HG03342 (cell line): ENCODE data around the gene MAMLD1.
"Not testable (repeated sequence)": the region's sequence is repeated elsewhere in the genome, so short reads cannot be mapped to it uniquely, and the experiment has no call there.

Source experiments
- ATAC-seq: cut with Tn5 transposase; IDR thresholded peaks from one replicate; pipeline ENCODE4 v1.9.1; 2021; ENCODE audit warnings: mild to moderate bottlenecking, moderate library complexity; ENCODE audit not compliant: unreplicated experiment

The MAMLD1 gene, protein sequence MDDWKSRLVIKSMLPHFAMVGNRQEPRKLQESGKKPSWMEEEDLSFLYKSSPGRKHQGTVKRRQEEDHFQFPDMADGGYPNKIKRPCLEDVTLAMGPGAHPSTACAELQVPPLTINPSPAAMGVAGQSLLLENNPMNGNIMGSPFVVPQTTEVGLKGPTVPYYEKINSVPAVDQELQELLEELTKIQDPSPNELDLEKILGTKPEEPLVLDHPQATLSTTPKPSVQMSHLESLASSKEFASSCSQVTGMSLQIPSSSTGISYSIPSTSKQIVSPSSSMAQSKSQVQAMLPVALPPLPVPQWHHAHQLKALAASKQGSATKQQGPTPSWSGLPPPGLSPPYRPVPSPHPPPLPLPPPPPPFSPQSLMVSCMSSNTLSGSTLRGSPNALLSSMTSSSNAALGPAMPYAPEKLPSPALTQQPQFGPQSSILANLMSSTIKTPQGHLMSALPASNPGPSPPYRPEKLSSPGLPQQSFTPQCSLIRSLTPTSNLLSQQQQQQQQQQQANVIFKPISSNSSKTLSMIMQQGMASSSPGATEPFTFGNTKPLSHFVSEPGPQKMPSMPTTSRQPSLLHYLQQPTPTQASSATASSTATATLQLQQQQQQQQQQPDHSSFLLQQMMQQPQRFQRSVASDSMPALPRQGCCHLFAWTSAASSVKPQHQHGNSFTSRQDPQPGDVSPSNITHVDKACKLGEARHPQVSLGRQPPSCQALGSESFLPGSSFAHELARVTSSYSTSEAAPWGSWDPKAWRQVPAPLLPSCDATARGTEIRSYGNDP

GRCh38 chrX:150362599-150363481 lies at the start of gene MAMLD1:
TSS of gene MAMLD1 (plus strand) at chrX:150363317. CDS start at chrX:150445517, 82,200 bp downstream.
- ATAC-seq, result no peak

DNA sequence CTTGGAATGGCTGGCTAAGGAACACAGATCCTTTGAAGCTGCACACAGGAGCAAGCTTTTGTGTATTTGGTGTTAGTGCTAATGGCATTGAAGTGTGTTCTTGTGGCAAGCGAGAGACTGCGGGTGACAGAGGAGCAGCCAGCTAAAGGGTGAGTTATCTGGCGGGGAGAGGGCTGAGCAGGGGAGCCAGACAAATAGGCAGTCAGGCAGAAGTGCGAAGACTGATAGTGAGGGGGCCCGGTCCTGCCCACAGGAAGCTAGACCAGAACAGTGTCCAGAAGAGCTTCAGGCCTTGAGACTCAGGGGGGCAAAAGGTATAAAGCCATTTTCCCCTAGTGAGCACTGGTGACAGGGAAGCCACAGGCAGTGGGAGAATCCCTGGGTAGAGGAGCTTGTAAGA lies 49.6 kb upstream of the MAMLD1 start:
- no peak for ATAC-seq

DNA sequence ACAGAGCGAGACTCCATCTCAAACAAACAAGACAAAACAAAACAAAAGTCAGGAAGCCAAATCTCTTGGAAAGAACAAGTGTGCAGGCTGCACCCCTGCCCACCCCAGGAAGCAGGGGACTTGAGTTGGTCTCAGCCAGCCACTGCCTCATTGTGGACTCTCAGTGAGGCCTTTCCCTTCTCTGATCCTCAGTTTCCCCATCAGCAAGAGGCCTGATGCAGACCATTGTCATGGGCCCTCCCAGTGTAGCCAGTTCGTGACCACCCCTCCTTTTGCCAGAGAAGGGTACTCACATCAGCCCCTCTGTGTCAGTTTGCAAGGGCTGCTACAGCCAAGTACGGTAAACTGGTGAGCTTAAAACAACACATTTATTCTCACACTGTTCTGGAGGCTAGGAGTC lies 48.9 kb upstream of the MAMLD1 start:
- ATAC-seq, result no peak

DNA sequence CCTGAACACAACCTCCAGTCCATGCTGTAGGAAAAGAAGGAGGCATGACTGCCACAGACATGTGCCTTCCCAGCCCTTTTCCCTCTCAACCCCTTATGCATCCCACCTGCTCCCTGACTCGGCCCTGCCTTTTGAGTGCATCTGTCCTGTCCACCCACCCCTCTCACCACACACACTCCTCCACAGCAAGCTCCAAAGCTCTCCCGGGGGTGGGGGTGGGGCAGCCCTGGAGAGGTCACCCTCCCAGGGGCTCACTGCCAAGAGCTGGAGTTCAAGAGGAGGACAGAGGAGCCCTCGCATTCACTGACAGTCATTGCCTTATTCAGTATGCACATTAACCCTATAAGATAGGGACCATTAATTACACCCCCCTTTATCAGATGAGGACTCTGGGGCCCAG lies 46.6 kb upstream of the MAMLD1 start:
- ATAC-seq, result no peak

DNA sequence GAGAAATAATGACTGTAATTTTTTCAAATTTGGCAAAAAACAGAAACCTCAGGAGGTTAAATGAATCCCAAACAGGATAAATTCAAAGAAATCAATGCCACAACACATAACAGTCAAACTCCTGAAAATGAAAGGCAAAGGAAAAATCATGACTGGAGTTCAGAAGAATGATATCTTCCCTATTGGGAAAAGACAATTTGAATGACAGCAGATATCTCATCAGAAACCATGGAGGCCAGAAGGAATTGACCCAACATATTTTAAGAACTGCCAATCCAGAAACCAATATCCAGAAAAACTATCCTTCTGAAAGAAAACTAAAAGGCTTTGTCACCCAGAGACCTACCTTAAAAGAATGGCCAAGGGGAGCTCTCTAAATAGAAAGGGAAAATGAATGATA lies 40.1 kb upstream of the MAMLD1 start:
- ATAC-seq, result no peak

DNA sequence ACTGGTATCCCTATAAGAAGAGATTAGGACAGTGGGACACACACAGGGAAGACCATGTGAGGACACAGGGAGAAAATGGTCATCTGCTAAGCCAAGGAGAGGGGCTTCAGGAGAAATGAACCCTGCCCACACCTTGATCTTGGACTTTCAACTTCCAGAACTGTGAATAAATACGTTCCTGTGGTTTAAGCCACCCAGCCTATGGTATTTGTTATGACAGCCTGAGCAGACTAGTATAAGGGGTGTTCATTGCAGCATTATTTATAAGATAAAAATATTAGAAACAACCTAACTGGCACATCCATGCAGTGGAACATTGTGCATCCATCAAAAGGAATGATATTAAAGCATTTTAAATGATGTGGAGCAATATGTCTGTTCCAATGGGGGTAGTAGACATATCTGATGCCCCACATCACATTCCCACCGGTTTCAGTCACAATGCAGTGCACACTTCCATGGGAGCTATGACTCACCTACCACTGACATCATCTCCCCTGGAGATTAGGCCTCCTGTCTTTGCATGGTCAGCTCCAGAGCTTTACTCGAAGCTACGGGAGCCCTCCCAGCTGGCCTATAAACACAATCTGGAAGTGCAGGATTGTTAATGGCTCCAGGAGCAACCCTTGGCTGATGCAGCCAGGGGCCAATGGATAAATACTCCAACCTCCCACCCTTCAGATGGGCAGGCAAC lies 38.9 kb upstream of the MAMLD1 start:
- ATAC-seq, result no peak

GRCh38 chrX:150324919-150325318 lies 38.2 kb upstream of the MAMLD1 start:
- no peak for ATAC-seq

- ATAC-seq, result no peak
Observed at GRCh38 chrX:150326541-150327247, 36.4 kb upstream of the MAMLD1 start.

- ATAC-seq, result no peak
Observed at GRCh38 chrX:150329282-150329681, 33.8 kb upstream of the MAMLD1 start.

DNA sequence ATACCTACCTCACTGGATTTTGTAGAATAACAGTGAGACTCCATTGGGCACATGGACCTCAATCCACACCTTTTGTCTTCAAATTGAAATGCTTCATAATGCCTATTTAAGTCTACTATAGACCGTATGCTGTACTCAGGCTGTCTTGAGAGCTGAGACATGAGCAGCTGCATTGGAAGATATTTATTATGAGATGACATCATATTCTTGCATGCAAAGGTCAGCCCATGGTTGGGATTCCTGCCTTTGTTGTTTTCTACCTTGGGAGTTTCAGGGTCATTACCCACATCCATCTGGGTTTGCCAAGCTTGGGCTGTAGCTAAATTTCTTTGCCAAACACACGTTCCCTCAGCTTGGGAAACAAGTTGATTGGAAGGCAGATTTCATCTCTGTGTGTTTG lies 33.2 kb upstream of the MAMLD1 start:
- ATAC-seq, result no peak

DNA sequence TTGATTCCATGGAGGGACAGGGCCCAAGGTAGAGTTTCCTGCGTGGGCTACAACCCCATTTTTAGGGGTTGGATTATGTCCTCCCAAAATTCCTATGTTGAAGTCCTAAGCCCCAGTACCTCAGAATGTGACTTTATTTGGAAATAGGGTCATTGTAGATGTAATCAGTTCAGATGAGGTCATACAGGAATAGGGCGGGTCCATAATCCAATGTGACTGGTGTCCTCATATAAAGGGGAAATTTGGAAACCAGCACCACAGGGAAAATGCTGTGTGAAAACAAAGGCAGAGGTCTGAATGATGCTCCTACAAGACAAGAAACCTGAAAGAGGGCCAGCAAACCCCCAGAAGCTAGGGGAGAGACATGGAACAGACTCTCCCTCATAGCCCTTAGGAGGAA lies 31.1 kb upstream of the MAMLD1 start:
- ATAC-seq, result no peak

GRCh38 chrX:150334100-150334499 lies 29.0 kb upstream of the MAMLD1 start:
- ATAC-seq, result no peak

GRCh38 chrX:150334981-150335380 lies 28.1 kb upstream of the MAMLD1 start:
- no peak for ATAC-seq

DNA sequence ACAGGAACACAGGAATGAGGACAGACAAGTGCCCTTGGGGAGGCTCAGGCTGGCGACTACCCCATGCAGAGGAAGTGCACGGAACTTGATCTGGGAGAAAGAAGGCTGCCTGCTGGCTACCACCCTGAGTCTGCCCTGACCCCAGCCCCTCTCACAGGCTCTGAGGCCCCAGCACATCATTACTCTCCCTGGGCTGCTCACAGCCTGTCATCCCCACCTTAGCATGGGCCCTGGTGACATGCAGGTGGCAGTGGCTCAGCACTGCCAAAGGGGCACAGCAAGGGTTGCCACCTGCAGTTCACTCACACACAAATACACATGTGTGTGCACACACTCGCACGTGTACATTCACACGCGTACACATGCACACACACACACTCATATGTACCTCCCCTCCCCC lies 26.1 kb upstream of the MAMLD1 start:
- no peak for ATAC-seq

- no peak for ATAC-seq
Observed at GRCh38 chrX:150337536-150337935, 25.6 kb upstream of the MAMLD1 start.

DNA sequence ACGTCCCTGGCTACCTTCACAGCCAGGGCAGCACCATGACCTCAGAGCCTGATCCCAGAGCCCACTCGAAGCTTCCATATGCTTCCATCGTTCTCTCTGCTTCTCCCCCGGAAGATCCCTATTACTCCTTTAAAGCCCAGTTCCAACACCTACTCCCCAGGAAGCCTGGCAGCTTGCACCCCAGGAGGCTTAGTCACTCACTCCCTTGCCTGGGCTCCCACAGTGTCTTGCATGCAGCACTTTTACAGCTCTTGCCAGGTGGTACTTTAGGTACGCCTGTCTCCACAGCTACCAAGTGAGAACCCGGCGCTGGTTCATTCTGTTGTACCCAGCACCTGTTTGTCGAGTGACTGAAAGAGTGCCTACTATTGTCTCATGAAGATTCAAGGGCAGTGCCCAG lies 24.5 kb upstream of the MAMLD1 start:
- ATAC-seq, result no peak

GRCh38 chrX:150339736-150340135 lies 23.4 kb upstream of the MAMLD1 start:
- no peak for ATAC-seq

GRCh38 chrX:150340326-150340725 lies 22.8 kb upstream of the MAMLD1 start:
- not testable (repeated sequence) for ATAC-seq

GRCh38 chrX:150347471-150347870 lies 15.6 kb upstream of the MAMLD1 start:
- no peak for ATAC-seq

GRCh38 chrX:150348365-150348764 lies 14.8 kb upstream of the MAMLD1 start:
- no peak for ATAC-seq
